ENCODE measurements around the gene PARD3B.

- no peak for TF ChIP-seq POLR2AphosphoS5 (IDR thresholded peaks at IDR 0.05; ENCODE audit: low read depth)
- TF ChIP-seq REST (IDR thresholded peaks at IDR 0.05; ENCODE audit: insufficient replicate concordance, low read depth) = no peak
Observed at GRCh38 chr2:204586444-204587180, 41.3 kb downstream of the PARD3B start.
